ENCODE measurements around the gene PSMB7. TPM values are rescaled to one million over a fixed set of nuclear protein-coding genes. Genes with fewer than 3 reads are reported as not detected.

Gene PSMB7
- polyA plus RNA-seq, 1 of the 3 experiments (the other 2 are of a cell fraction): 357 TPM

Other genes starting within 250 kb of the PSMB7 start
- 89.8 and 96.1 TPM in 2 replicates for gene NEK6, start 157.5 kb downstream of the PSMB7 start, polyA plus RNA-seq (2012; rRNA removed)
- gene ADGRD2, start 35.0 kb upstream of the PSMB7 start, polyA plus RNA-seq (2012; rRNA removed): 0.05 and 0.10 TPM in 2 replicates
- not detected in 2 replicates for gene NR5A1, start 92.0 kb upstream of the PSMB7 start, polyA plus RNA-seq (2012; rRNA removed)